Heart right ventricle (tissue), 16 donors: Measurements from ENCODE around the gene ETS1. TPM values are rescaled to one million over a fixed set of nuclear protein-coding genes. Genes with fewer than 3 reads are reported as not detected.

Experiments
- ATAC-seq, 8 donors: fragments of 200-7000 bp; cut with Tn5 transposase; one replicate each; pipeline ENCODE4 v1.9.1; 2020; ENCODE audit warnings: mild to moderate bottlenecking in 8 of 8, moderate library complexity in 8 of 8, moderate number of reproducible peaks in 1 of 8
- DNase-seq, 2 donors: peaks; one replicate each; pipeline ENCODE4 v3.0.0-alpha.2; 2020
- H3K27ac ChIP-seq, 10 donors: fragments of 200-600 bp; sonication (generic) in 2 of 10; one replicate each; pipeline versions ENCODE4 v1.5.0 to v1.8.0; 2020 to 2022; ENCODE audit warnings: mild to moderate bottlenecking in 3 of 10
- H3K27me3 ChIP-seq, 7 donors: fragments of 200-600 bp; one replicate each; pipeline ENCODE4 v1.8.0; 2021 to 2022; ENCODE audit warnings: mild to moderate bottlenecking in 2 of 7
- H3K36me3 ChIP-seq, 9 donors: fragments of 200-600 bp; sonication (generic) in 1 of 9; one replicate each; pipeline versions ENCODE4 v1.5.0 to v1.8.0; 2020 to 2022; ENCODE audit warnings: mild to moderate bottlenecking in 2 of 9
- H3K4me1 ChIP-seq, 9 donors: fragments of 200-600 bp; sonication (generic) in 1 of 9; one replicate each; pipeline versions ENCODE4 v1.5.0 to v1.8.0; 2020 to 2022; ENCODE audit warnings: mild to moderate bottlenecking in 4 of 9
- H3K4me3 ChIP-seq, 10 donors: fragments of 200-600 bp; sonication (generic) in 2 of 10; one replicate each; pipeline versions ENCODE4 v1.5.0 to v1.8.0; 2020 to 2022; ENCODE audit warnings: mild to moderate bottlenecking in 7 of 10, moderate library complexity in 2 of 10
- H3K9me3 ChIP-seq, 11 donors: fragments of 200-600 bp in 10 of 11; sonication (generic) in 2 of 11; one replicate each; pipeline versions ENCODE4 v1.5.0 to v1.8.0; 2013 to 2022; ENCODE audit warnings: mild to moderate bottlenecking in 2 of 11, control low read depth in 1 of 11, moderate library complexity in 1 of 11
- WGBS, 2 donors: extraction: QIAGEN DNeasy Blood & Tissue Kit; methylation state at CpG; one replicate each; pipeline ENCODE4 v1.1.7; 2013; ENCODE audit warnings: inconsistent platforms in 1 of 2; 5-methylcytosine and 5-hydroxymethylcytosine counted together
- intact Hi-C, 10 donors: fragments of 100-400 bp; cut with DNase I; formaldehyde crosslinking; loops; one replicate each; pipeline versions ENCODE4 v1.11.1 to v1.14.2; 2022
- polyA plus RNA-seq, 2 donors: library from polyadenylated mRNA; stranded (reverse); fragments of 200-250 nt; gene quantifications; one replicate each; pipeline ENCODE4 v1.2.3, GENCODE V29; 2013
- total RNA-seq, 10 donors: library from RNA; stranded (reverse); fragmentation: NEBNext Ultra II Directional in 3 of 10; extraction: Animal tissue kit (Norgen Biotek cat#: 25700) in 3 of 10; gene quantifications; one replicate each; pipeline versions ENCODE4 v1.2.1 to v1.2.4, GENCODE V29; 2021 to 2023
- TF ChIP-seq, protein P1 (sequence below), 9 donors: fragments of 200-600 bp; sonication (generic) in 2 of 9; IDR thresholded peaks; one replicate each; pipeline versions ENCODE4 v1.5.0 to v1.8.0; 2021 to 2022; ENCODE audit warnings: antibody characterized with exemption in 9 of 9, mild to moderate bottlenecking in 5 of 9, moderate library complexity in 1 of 9
- donor health status: Arrhythmogenic right ventricular cardiomyopathy.
- donor health status: ischemic (EF 13 %, LVEDD 7.1; RV severe dilation, severe dysfunction).
- donor health status: healthy with polysubstance abuse.
- donor health status: DM: no; HTN: yes; CAD: no.
- donor health status: DM: no; HTN: no; CAD: no.
- donor health status: ischemic (EF 25% LVEDD 6.9; RV normal size, moderate dysfunction).
- donor health status: ischemic (EF 25% LVEDD 5.7; RV mildly dilated, moderate dysfunction).
- donor health status: healthy.
- donor health status: DM: yes; HTN: yes; CAD: no.
- donor health status: Ischemic cardiomyopathy.
- donor health status: ischemic (EF 35%, LVEDD 5.7; RV mildly dilated, moderate dysfunction).
- donor health status: nonischemic (EF 11% LVEDD 7.7; RV severe dilation, severe dysfunction).
- donor health status: DM: yes; HTN: yes; CAD: no.
- donor health status: PGD.
- donor health status: ischemic (EF 29% LVEDD 5.4; RV normal size, mild dysfunction).
- donor health status: nonischemic (EF 23%, LVEDD 6.1; RV moderate dilation, normal function).

The ETS1 gene
- total and polyA plus RNA-seq, 12 donors, result 21.3 to 93.4 (median 50.7) TPM

DNA sequence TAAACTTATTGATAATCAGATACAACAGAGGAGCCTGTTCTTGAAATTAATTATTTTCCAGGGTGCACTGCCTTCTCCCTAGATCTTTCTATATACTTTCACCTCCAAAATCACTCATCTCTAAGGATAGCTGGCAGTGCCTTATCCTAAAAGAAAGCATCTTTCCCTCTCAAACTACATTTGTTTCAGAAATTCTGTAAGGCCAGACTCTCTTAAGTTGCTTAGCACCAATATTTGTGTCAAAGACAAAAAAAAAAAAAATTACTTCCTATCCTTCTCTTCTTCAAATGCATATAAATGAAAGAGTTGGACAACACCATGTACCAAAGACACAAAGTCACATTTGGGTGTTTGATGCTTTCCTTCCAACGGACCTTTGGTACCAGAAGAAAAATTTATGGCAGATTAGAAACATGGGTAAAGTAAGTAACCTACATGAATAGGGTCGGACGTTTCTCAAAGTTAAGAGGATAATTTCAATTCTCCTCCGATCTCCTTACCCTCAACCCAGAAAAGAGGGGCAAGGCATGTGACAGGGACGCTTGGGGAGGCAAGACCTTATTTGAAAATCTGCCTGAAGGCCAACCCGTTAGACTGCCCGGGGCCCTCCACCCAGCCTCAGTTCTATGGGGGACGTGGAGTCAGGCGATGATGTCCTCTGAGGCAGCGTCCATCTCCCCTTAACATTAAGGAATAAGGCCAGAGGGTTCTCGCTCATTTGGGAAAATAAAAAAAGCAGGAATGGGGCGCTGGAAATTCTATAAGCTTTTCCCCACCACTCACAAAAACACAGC is 66.3 kb downstream of the ETS1 start:
- Histone ChIP-seq H3K4me3 (peak overlapping the region; percentile 67 to 92 (median 81)), H3K4me1 (peaks cover 17 to 81% (median 66%) of the 10 kb centered on the region in 9 donors), H3K27me3 (no peaks in the 10 kb centered on the region), H3K27ac (peak overlapping the region; percentile 91 to 99 (median 98)), H3K36me3 (peaks cover 0 to 16% (median 0%) of the 10 kb centered on the region in 9 donors), H3K9me3 (no peaks in the 10 kb centered on the region)
- intact Hi-C loops, result loop anchor here in 4 of 10 donors (5.0 to 10.0 kb wide), 6 partner anchors 34 to 229 kb away; partner anchors contain the start of gene ETS1 (in 1 of the 4)
- DNase-seq (no peak), ATAC-seq (no peak)
- WGBS, 2 donors, result 5% methylated on average over 12 of the region's 12 CpGs
- TF ChIP-seq, protein P1, sequence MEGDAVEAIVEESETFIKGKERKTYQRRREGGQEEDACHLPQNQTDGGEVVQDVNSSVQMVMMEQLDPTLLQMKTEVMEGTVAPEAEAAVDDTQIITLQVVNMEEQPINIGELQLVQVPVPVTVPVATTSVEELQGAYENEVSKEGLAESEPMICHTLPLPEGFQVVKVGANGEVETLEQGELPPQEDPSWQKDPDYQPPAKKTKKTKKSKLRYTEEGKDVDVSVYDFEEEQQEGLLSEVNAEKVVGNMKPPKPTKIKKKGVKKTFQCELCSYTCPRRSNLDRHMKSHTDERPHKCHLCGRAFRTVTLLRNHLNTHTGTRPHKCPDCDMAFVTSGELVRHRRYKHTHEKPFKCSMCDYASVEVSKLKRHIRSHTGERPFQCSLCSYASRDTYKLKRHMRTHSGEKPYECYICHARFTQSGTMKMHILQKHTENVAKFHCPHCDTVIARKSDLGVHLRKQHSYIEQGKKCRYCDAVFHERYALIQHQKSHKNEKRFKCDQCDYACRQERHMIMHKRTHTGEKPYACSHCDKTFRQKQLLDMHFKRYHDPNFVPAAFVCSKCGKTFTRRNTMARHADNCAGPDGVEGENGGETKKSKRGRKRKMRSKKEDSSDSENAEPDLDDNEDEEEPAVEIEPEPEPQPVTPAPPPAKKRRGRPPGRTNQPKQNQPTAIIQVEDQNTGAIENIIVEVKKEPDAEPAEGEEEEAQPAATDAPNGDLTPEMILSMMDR (IDR thresholded peaks at IDR 0.05), result no peak

DNA sequence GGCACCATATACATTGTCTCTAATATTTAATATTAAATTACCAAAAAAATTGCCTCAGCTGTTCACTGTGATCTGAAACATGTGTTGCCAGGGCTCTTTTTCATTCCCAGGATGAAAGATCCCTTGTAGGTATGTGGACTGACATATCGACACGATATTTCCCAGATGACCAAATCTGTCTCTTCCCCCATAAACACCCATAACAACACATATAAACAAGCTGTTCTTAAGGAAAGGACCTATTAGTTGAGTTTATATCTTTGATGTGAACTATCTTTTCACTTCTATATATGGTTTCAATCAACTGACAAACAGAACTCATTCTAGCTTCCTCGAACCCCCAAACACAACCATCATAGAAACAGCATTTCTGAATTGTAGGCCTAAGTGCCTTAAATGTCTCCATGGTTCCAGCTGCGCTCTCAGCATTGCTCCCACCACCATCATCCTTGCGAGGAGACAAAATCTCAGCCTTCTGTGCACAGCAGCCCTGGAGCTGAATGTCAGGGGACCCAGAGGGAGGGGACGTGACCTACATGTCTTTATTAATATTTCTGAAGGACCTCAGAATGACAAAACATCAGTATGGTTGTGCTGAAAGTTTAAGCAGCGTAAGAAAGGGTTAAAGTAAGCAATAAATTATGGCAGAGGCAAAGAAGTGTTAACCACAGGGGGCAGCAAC is 67.0 kb downstream of the ETS1 start:
- Histone ChIP-seq H3K4me1 (peaks cover 15 to 83% (median 70%) of the 10 kb centered on the region in 9 donors), H3K27me3 (no peaks in the 10 kb centered on the region), H3K36me3 (peaks cover 0 to 16% (median 0%) of the 10 kb centered on the region in 9 donors), H3K27ac (peak overlapping the region; percentile 91 to 99 (median 98)), H3K4me3 (peak overlapping the region; percentile 67 to 92 (median 81)), H3K9me3 (no peaks in the 10 kb centered on the region)
- DNase-seq (no peak), ATAC-seq (no peak)
- intact Hi-C loops, result loop anchor here in 4 of 10 donors (5.0 to 10.0 kb wide), 6 partner anchors 33 to 228 kb away; partner anchors contain the start of gene ETS1 (in 1 of the 4)
- 28% methylated on average over 7 of the region's 7 CpGs for WGBS, 2 donors
- TF ChIP-seq, protein P1 (IDR thresholded peaks at IDR 0.05), result peak in 2 of 9 donors; percentile 17 to 24

DNA sequence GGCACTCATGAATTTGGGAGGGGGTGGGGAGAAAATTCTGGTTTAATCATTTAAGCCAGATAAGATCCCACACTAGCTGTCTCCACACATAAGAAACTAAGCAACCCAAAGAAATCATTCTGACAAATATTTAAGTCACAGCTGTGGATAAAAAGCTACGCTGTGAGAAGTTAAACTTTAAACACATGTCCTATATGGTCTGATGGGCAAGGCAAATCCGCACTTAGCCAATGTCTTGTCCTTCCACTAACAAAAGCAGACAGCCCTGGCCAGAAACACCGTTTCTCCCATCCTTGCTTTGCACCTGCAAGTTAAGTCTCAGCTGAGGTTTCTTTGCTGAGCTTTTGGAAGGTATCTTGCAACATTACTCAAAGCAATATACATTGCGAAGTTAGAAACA is 68.0 kb downstream of the ETS1 start:
- H3K36me3 ChIP-seq, result peaks cover 0 to 16% (median 0%) of the 10 kb centered on the region in 9 donors
- H3K4me1 ChIP-seq, result peaks cover 15 to 83% (median 72%) of the 10 kb centered on the region in 9 donors
- H3K4me3 ChIP-seq, result peak overlapping the region; percentile 67 to 92 (median 81)
- H3K9me3 ChIP-seq, result no peaks in the 10 kb centered on the region
- no peaks in the 10 kb centered on the region for H3K27me3 ChIP-seq
- H3K27ac ChIP-seq, result peak overlapping the region; percentile 22 to 99 (median 96)
- TF ChIP-seq, protein P1 (IDR thresholded peaks at IDR 0.05), result no peak
- ATAC-seq, result no peak
- intact Hi-C loops, result loop anchor here in 1 of 10 donors (5.0 kb wide), 1 partner anchor 37 kb away; no protein-coding TSS in a partner anchor
- 35 to 44% methylated on average over 4 of the region's 4 CpGs for WGBS, 2 donors
- DNase-seq, result no peak
